Measurements from ENCODE around the gene RPS15. TPM values are rescaled to one million over a fixed set of nuclear protein-coding genes. Genes with fewer than 3 reads are reported as not detected.
"Not testable (repeated sequence)": the region's sequence is repeated elsewhere in the genome, so short reads cannot be mapped to it uniquely, and the experiment has no call there.

RPS15 gene
- total RNA-seq, 1 donor from 2014 or later = 1,137 TPM

DNA sequence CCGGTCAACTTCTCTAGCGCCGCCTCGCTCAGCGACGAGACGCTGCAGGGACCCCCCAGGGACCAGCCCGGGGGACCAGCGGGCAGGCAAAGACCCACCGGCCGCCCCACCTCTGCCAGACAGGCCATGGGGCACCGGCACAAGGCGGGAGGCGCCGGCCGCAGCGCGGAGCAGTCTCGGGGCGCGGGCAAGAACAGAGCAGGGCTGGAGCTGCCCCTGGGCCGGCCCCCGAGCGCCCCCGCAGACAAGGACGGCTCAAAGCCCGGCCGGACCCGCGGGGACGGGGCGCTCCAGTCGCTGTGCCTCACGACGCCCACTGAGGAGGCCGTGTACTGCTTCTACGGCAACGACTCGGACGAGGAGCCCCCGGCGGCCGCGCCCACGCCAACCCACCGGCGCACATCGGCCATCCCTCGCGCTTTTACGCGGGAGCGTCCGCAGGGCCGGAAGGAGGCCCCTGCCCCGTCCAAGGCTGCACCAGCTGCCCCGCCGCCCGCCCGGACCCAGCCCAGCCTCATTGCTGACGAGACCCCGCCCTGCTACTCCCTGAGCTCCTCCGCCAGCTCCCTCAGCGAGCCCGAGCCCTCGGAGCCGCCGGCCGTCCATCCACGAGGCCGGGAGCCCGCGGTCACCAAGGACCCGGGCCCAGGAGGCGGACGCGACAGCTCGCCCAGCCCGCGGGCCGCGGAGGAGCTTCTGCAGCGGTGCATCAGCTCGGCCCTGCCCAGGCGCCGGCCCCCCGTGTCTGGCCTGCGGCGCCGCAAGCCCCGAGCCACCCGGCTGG, 29.5 kb downstream of the RPS15 start:
- intact Hi-C loops (cut with micrococcal nuclease) = loop anchor here (2.0 kb wide), 1 partner anchor 293 kb away; no protein-coding TSS in a partner anchor

DNA sequence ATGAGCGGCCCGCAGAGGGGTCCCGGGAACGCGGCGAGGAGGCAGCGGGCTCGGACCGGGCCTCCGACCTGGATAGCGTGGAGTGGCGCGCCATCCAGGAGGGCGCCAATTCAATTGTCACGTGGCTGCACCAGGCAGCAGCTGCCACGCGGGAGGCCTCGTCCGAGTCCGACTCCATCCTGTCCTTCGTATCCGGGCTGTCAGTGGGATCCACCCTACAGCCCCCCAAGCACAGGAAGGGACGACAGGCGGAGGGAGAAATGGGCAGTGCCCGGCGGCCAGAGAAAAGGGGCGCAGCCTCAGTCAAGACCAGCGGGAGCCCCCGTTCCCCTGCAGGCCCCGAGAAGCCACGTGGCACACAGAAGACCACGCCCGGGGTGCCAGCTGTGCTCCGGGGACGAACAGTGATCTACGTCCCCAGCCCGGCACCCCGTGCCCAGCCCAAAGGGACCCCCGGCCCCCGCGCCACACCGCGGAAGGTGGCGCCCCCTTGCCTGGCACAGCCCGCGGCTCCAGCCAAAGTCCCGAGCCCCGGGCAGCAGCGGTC, 30.2 kb downstream of the RPS15 start:
- intact Hi-C loops (cut with micrococcal nuclease) = loop anchor here (2.0 kb wide), 1 partner anchor 292 kb away; no protein-coding TSS in a partner anchor

DNA sequence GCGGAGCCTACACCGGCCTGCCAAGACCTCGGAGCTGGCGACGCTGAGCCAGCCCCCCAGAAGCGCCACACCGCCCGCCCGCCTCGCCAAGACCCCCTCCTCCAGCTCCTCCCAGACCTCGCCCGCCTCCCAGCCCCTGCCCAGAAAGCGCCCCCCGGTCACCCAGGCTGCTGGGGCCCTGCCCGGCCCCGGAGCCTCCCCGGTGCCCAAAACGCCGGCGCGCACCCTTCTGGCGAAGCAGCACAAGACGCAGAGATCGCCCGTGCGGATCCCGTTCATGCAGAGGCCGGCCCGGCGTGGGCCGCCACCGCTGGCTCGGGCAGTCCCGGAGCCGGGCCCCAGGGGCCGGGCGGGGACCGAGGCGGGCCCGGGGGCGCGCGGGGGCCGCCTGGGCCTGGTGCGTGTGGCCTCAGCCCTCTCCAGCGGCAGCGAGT, 30.6 kb downstream of the RPS15 start:
- intact Hi-C loops (cut with micrococcal nuclease) = loop anchor here (2.0 kb wide), 1 partner anchor 292 kb away; no protein-coding TSS in a partner anchor

DNA sequence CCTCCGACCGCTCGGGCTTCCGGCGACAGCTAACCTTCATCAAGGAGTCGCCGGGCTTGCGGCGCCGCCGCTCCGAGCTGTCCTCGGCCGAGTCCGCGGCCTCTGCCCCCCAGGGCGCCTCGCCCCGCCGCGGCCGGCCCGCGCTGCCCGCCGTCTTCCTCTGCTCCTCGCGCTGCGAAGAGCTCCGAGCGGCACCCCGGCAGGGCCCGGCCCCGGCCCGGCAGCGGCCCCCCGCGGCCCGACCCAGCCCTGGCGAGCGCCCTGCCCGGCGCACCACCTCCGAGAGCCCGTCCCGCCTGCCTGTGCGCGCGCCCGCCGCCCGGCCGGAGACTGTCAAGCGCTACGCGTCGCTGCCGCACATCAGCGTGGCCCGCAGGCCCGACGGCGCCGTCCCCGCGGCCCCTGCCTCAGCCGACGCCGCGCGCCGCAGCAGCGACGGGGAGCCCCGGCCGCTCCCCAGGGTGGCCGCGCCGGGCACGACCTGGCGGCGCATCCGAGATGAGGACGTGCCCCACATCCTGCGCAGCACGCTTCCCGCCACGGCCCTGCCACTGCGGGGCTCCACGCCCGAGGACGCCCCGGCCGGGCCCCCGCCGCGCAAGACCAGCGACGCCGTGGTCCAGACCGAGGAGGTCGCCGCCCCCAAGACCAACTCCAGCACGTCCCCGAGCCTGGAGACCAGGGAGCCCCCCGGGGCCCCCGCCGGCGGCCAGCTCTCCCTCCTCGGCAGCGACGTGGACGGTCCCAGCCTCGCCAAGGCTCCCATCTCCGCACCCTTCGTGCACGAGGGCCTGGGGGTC, 31.3 kb downstream of the RPS15 start:
- intact Hi-C loops (cut with micrococcal nuclease) = loop anchor here (2.0 kb wide), 2 partner anchors 31 to 291 kb away; partner anchors contain the start of gene RPS15

DNA sequence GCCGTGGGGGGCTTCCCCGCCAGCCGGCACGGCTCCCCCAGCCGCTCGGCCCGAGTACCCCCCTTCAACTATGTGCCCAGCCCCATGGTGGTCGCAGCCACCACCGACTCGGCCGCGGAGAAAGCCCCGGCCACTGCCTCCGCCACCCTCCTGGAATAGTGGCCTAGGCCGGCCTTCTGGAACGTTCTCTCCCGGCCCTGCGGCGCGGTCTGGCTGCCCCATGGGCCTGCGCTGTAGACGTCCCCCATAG, 31.8 kb downstream of the RPS15 start:
- intact Hi-C loops (cut with micrococcal nuclease) = loop anchor here (2.0 kb wide), 1 partner anchor 31 kb away; the partner anchor contains the start of gene RPS15

GRCh38 chr19:1470305-1471009, 32.3 kb downstream of the RPS15 start:
- intact Hi-C loops (cut with micrococcal nuclease) = loop anchor here (2.0 kb wide), 1 partner anchor 32 kb away; the partner anchor contains the start of gene RPS15

DNA sequence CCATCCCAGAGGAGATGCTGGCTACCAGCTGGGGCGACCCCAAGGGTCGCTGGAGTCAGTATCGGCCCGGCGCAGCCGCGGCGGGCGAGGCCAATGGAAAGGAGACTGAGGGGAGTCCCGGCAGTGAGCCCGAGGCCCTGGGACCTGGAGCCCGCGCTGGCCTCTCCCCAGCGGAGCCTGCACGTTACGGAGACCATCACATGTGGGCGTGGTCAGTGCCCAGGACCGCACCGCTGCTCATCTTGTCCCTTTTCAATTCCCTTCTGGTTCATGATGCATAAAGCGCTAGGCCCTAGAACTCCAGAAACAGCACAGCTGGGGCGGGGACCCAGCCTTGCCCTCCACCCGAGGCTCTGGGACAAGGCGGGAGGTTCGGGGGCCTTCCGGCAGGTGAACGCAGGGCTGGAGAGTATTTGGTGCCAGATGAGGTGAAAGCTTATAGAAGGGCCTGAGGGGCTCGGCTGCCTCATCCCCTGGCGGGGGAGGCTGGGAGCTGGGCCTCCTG, 32.9 kb downstream of the RPS15 start:
- intact Hi-C loops (cut with micrococcal nuclease) = loop anchor here (2.0 kb wide), 1 partner anchor 32 kb away; the partner anchor contains the start of gene RPS15

DNA sequence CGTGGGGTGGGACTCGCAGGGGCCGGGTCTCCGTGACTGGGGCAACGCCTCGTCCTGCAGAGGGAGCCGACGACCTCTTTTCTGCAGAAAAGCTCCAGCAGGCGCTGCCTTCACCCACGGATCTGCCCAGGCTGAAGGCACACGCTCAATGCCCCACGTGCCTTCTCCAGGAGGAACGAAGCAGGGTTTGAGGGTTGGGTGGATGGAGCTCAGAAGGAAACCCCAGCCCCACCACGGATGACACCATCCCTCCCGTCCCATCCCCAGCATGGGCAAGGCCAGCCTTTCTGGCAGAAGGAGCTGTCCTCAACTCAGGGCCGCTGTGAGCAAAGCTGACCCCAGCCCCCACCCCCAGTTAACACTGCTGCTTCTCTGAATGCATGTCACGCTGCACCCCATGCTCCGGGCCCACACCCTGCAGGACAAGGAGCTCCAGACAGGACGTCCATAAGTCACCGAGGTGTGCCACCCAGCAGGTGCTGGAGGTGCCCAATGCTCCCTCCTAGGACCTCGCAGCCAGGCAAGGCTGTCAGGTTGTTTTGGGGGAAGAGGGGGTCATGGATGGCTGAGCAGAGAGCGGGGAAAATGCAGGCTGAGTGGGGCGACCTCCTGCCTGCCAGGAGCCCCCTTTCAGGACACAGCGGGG, 33.4 kb downstream of the RPS15 start:
- intact Hi-C loops (cut with micrococcal nuclease) = loop anchor here (2.0 kb wide), 1 partner anchor 33 kb away; the partner anchor contains the start of gene RPS15

DNA sequence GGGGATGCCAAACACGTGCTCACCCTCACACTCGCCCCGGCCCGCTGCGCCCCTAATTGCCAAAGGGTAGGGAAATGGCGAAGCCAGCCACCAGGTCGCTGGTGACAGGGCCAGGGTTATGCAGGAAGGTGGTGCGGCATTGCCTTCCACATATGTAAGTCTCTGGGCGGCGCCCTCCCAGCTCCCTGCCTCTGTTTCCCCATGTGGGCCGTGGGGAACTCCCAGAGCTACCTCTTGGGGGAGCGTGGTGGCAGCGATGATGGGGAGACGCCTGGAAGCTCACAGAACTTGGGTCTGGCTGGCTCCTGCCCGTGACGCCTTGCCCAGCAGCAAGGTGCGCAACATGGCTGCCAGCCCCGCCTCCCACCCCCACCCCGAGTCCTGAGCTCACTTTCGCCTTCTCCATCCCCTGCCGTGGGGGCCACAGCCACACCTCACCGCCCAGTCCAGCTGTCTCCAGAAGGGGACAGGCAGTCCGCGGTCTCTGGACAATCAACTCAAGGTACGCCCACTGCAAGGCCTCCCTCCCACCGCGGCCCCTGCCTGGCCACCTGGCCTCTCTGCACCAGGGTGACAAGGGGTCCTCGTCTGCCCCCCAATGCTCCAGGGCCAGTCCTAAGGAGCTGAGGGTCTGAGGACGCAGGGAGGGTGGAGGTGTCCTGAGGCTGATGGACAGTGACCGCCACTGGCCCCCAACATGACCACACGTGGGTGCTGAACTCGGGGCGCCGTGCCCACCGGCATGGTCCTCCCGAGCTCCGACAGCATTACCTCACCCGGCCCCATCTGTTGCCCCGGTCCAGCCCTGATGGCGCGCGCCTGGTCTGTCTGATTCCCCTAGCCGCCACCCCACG, 34.3 kb downstream of the RPS15 start:
- intact Hi-C loops (cut with micrococcal nuclease) = no loop called here

DNA sequence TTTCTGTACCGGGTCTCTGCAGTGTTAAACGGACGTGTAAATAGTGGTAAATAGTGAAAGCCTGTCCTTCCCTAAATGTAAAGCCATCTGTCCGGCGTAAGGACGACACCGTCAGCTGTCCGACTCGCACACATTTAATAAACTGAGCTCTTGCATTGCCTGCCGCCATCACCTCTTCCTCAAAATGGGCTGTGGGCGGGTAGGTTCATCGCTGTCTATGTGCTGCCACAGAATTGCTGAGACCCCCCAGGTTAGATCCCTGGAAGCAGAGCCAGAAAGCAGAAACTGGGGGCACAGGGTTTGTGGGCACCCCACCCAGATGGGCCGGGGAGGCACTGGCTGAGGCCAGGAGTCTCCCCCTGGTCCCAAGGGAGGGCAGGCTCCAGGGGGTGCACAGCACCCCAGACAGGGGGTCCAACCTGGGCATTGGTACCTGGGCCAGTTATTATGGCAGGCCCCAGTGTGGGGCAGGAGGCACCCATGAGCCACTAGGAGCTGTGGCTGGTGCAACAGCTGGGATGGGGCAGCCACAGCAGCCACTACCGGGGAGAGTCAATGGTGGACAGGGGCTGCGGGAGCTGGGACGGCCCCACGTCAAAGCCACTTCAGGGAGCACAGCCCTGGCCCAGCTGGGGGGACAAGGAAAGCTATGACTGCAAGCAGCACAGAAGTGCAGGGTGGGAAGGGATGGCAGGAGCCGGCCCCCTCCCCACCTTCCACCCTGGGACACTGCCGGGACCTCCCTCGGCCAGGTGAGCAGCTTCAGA, 35.1 kb downstream of the RPS15 start:
- intact Hi-C loops (cut with micrococcal nuclease) = no loop called here

- intact Hi-C loops (cut with micrococcal nuclease) = no loop called here
Observed at GRCh38 chr19:1474011-1474764, 36.0 kb downstream of the RPS15 start.

GRCh38 chr19:1474765-1475351, 36.7 kb downstream of the RPS15 start:
- intact Hi-C loops (cut with micrococcal nuclease) = no loop called here

GRCh38 chr19:1475751-1476437, 37.7 kb downstream of the RPS15 start:
- intact Hi-C loops (cut with micrococcal nuclease) = no loop called here

DNA sequence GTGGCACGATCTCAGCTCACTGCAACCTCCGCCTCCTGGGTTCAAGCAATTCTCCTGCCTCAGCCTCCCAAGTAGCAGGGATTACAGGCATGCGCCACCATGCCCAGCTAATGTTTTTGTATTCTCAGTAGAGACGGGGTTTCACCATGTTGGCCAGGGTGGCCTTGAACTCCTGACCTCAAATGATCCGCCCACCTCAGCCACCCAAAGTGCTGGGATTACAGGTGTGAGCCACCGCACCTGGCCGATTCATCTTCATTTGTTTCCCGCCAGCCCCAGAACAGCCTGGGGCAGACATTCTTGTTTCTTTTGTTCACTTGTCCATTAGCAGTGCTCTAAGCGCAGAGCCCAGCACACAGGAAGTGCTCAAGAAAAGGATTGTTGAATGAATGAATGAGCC, 38.9 kb downstream of the RPS15 start:
- intact Hi-C loops (cut with micrococcal nuclease) = not testable (repeated sequence)

GRCh38 chr19:1478934-1479707, 40.9 kb downstream of the RPS15 start, which contains the start of gene C19orf25:
Gene C19orf25 (minus strand): TSS chr19:1479215. CDS start chr19:1478903, 312 bp downstream.
- intact Hi-C loops (cut with micrococcal nuclease) = loop anchor here (1.0 to 2.0 kb wide), 4 partner anchors 11 to 174 kb away; partner anchors contain the start of genes PCSK4 and RPS15

All from T-helper 1 cell treated with Interleukin-12 subunit alpha and Interleukin-12 subunit beta and Interleukin-4 antibody, amounts not matched to agents 30 ng/mL and 1 ng/mL, for 36 hours (primary cell).